Mucosa of descending colon (tissue), 3 donors: Measurements from ENCODE around the gene BCL2. TPM values are rescaled to one million over a fixed set of nuclear protein-coding genes. Genes with fewer than 3 reads are reported as not detected.
A peak's percentile ranks its signal among the peaks of the same experiment; 100 is the strongest.

ENCODE experiments used
- ATAC-seq: fragments of 200-7000 bp; cut with Tn5 transposase; one replicate; pipeline ENCODE4 v1.9.1; 2020; ENCODE audit warnings: mild to moderate bottlenecking, moderate library complexity
- DNase-seq, 3 donors: peaks; one replicate each; pipeline ENCODE4 v3.0.0-alpha.2; 2020
- H3K36me3 ChIP-seq: fragments of 200-600 bp; one replicate; pipeline ENCODE4 v1.8.0; 2021; ENCODE audit warnings: low read depth, mild to moderate bottlenecking
- H3K4me1 ChIP-seq: fragments of 200-600 bp; one replicate; pipeline ENCODE4 v1.8.0; 2021; ENCODE audit warnings: low read depth, mild to moderate bottlenecking
- H3K4me3 ChIP-seq: fragments of 200-600 bp; one replicate; pipeline ENCODE4 v1.8.0; 2021; ENCODE audit warnings: mild to moderate bottlenecking
- H3K9me3 ChIP-seq: fragments of 200-600 bp; one replicate; pipeline ENCODE4 v1.8.0; 2021; ENCODE audit warnings: mild to moderate bottlenecking
- intact Hi-C, 2 donors: fragments of 100-400 bp; cut with DNase I in 1 of 2; cut with micrococcal nuclease in 1 of 2; formaldehyde crosslinking; loops; one replicate each; pipeline versions ENCODE4 v1.11.0 to v1.11.1; 2022; cut with DNase I, micrococcal nuclease
- total RNA-seq, 3 donors: library from RNA; stranded (reverse); fragmentation: NEBNext Ultra II Directional in 2 of 3; extraction: Animal tissue kit (Norgen Biotek cat#: 25700) in 2 of 3; gene quantifications; one replicate each; pipeline versions ENCODE4 v1.2.1 to v1.2.4, GENCODE V29; 2021 to 2023
- TF ChIP-seq, protein P1 (sequence below): fragments of 200-600 bp; IDR thresholded peaks from one replicate; pipeline ENCODE4 v1.8.0; 2022; ENCODE audit warnings: antibody characterized with exemption, mild to moderate bottlenecking
- donor health status: DM: no; HTN: no; CAD: no; lungs with moderate emphysema.
- donor health status: DM: no; HTN: no; CAD: no.
- donor health status: DM: no; HTN: yes; CAD: no.

The BCL2 gene
- total RNA-seq, 3 donors from 2014 or later: 17.7 to 25.7 (median 20.5) TPM

DNA sequence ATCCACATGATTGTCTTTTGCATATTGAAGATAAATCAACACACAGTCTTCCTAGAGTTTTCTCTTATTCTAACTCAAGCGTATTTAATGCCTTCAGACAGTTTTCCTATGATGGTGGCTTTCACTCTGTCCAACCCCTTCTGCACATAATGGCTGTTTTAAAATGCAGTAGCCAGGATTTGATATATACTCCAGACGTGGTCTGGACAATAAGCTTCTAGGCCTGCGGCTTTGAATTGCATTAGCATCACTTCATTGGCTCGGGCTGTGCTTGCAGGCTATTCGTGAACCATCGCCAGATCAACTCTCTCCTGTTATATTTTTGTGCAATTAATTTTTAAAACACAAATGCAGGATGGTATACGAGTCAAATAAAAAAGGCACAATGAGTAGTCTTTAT is 235.3 kb downstream of the BCL2 start:
- Histone ChIP-seq H3K4me3 (no peak overlapping the region), H3K9me3 (no peaks in the 10 kb centered on the region), H3K4me1 (no peaks in the 10 kb centered on the region), H3K36me3 (no peaks in the 10 kb centered on the region)
- no peak for DNase-seq
- intact Hi-C loops: no loop called here
- ATAC-seq: no peak
- TF ChIP-seq, protein P1, sequence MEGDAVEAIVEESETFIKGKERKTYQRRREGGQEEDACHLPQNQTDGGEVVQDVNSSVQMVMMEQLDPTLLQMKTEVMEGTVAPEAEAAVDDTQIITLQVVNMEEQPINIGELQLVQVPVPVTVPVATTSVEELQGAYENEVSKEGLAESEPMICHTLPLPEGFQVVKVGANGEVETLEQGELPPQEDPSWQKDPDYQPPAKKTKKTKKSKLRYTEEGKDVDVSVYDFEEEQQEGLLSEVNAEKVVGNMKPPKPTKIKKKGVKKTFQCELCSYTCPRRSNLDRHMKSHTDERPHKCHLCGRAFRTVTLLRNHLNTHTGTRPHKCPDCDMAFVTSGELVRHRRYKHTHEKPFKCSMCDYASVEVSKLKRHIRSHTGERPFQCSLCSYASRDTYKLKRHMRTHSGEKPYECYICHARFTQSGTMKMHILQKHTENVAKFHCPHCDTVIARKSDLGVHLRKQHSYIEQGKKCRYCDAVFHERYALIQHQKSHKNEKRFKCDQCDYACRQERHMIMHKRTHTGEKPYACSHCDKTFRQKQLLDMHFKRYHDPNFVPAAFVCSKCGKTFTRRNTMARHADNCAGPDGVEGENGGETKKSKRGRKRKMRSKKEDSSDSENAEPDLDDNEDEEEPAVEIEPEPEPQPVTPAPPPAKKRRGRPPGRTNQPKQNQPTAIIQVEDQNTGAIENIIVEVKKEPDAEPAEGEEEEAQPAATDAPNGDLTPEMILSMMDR: no peak

DNA sequence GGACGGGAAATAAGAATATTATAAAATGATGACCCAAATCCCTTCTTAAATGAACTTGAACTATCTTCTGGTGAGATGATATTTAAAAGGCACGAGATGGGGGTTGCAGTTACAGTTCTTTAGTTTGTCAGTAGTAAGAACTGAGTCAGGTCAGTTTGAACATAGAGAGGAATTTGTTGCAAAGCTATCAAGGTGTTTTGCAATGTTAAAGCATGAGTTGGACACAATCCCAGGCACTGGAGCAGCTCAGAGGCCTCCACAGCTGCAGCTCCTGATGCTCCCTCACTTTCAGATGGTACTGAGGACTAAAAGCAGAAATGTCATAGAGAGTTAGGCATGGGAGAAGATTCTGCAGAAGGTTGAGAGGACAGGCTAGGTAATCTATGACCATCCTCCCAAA is 236.0 kb downstream of the BCL2 start:
- DNase-seq (no peak), ATAC-seq (no peak)
- Histone ChIP-seq H3K36me3 (no peaks in the 10 kb centered on the region), H3K9me3 (no peaks in the 10 kb centered on the region), H3K4me1 (no peaks in the 10 kb centered on the region), H3K4me3 (no peak overlapping the region)
- TF ChIP-seq, protein P1: no peak
- intact Hi-C loops: no loop called here

DNA sequence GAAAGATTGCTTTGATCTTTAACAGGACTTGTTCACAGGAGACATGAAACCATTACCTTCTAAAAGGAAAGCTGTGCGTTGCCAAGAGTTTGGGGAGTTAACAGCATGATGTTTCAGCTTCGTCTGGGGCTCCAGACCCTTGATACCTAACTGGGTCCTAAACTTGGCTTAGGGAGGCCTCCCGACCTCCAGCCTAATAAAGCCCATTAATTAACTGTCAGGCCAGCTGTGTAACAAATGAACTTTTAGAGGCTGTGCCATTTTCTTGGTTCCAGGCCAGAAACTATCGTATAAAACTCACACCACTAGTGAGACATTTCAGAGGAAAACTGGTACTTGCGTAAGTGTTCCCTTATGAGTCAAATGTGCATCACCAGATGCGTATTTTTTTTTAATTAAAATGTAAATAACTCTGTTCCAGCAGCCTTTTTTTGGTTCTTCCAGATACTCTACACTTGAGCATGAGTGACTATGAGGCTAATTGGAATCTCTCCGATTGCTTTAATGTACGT is 236.5 kb downstream of the BCL2 start:
- no peaks in the 10 kb centered on the region for H3K4me1 ChIP-seq
- H3K9me3 ChIP-seq: no peaks in the 10 kb centered on the region
- H3K36me3 ChIP-seq: no peaks in the 10 kb centered on the region
- DNase-seq (no peak), ATAC-seq (no peak)
- H3K4me3 ChIP-seq: no peak overlapping the region
- TF ChIP-seq, protein P1: no peak
- intact Hi-C loops: no loop called here

DNA sequence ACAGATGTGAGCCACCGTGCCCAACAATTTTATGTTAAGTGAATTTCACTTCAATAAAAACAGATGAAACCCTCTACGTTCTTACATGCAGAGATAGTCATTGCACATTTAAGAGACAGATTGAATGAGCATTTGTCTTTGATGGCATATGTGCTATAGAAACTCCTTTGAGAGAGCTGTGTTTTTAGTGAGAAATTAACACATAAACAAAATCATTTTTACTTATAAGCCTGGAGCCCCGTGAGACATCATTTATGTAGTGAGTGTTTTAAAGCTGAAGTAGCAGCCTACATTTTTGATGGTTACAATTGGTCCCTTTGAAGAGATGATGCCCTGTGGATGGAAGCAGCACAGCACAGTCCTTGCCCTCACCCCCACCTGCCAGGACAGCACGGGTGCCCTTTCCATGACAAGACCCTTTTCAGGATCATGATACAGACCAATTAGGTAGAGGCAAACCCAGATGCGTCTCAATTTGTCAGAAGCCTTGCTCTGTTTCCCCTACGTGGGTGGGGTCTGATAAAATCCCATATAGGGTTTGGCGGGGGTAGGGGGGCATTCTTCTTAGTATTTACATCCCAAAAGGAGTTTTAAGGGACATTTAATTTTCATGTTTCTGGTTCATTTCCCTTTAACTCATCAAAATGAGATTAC is 237.1 kb downstream of the BCL2 start:
- Histone ChIP-seq H3K9me3 (no peaks in the 10 kb centered on the region), H3K4me1 (no peaks in the 10 kb centered on the region), H3K36me3 (no peaks in the 10 kb centered on the region), H3K4me3 (no peak overlapping the region)
- intact Hi-C loops: no loop called here
- TF ChIP-seq, protein P1: no peak
- no peak for ATAC-seq
- no peak for DNase-seq

DNA sequence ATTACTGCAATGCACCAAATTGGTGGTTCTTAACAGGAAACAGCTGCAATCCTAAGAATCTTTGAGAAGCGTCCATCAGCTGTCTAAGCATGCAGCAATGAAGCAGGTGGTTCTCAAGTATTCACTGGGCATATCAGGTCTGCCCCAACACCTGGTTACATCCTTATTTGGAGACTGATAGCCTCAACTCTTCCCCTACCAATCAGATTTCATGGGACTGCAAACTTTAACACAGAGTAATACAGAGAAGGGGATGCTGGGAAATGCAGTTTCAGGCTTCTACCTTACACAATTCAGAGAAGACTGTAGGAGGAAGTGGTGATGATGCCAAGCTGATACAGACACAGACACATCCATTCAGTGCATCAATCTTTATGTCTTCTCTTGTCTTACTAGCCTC is 240.5 kb downstream of the BCL2 start:
- peak in 1 of 3 donors; percentile 27 for DNase-seq
- ATAC-seq: peak; percentile 68
- TF ChIP-seq, protein P1: no peak
- Histone ChIP-seq H3K9me3 (no peaks in the 10 kb centered on the region), H3K4me1 (peaks cover 4% of the 10 kb centered on the region), H3K4me3 (no peak overlapping the region), H3K36me3 (no peaks in the 10 kb centered on the region)
- intact Hi-C loops: no loop called here

DNA sequence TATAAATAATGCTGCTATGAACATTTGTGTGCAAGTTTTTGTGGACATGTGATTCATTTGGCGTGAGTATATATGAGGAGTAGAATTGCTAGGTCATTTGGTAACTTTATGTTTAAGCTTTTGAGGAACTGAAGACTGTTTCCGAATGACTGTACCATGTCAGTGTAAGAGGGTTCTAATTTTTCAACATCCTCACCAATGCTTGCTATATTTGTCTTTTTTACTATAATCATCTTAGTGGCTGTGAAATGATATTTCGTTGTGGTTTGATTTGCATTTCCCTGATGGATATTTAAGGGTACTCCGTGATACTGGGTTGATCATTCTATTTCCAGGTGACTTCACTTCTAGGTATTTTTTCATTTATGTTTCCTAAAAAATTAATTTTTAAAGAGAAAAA is 241.1 kb downstream of the BCL2 start:
- intact Hi-C loops: no loop called here
- TF ChIP-seq, protein P1: no peak
- ATAC-seq: no peak

More for the DNA sequence above, 241.1 kb downstream of the BCL2 start:
- Histone ChIP-seq H3K4me3 (no peak overlapping the region), H3K36me3 (no peaks in the 10 kb centered on the region), H3K4me1 (peaks cover 4% of the 10 kb centered on the region), H3K9me3 (no peaks in the 10 kb centered on the region)
- DNase-seq: no peak
